Measurements from ENCODE around the gene NEDD4L. TPM values are rescaled to one million over a fixed set of nuclear protein-coding genes. Genes with fewer than 3 reads are reported as not detected.

NEDD4L gene
- total RNA-seq, 1 donor from 2014 or later, result 162 TPM

DNA sequence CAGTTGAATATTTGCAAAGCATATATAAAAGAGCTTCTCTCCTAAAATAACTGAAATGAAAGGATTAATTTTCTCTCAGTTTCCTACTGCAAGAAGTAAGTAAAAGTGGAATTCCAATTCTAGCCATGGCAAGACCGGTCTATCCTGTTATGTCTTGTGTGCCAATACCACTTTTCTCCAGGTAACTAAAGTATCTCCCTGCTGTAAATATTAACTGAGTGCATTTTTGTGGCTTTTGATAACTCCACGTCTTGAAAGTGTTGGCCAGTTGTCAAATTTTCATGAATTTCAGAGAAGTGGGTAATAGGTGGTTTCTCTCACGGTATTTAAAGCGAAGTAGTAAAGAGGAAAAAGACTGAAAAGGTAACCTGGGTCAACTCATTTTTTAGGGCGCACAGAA is 225.9 kb downstream of the NEDD4L start:
- TF ChIP-seq, protein P1, sequence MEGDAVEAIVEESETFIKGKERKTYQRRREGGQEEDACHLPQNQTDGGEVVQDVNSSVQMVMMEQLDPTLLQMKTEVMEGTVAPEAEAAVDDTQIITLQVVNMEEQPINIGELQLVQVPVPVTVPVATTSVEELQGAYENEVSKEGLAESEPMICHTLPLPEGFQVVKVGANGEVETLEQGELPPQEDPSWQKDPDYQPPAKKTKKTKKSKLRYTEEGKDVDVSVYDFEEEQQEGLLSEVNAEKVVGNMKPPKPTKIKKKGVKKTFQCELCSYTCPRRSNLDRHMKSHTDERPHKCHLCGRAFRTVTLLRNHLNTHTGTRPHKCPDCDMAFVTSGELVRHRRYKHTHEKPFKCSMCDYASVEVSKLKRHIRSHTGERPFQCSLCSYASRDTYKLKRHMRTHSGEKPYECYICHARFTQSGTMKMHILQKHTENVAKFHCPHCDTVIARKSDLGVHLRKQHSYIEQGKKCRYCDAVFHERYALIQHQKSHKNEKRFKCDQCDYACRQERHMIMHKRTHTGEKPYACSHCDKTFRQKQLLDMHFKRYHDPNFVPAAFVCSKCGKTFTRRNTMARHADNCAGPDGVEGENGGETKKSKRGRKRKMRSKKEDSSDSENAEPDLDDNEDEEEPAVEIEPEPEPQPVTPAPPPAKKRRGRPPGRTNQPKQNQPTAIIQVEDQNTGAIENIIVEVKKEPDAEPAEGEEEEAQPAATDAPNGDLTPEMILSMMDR (IDR thresholded peaks at IDR 0.05; ENCODE audit: unreplicated experiment), result no peak
- H3K4me3 Mint-ChIP-seq (ENCODE audit: low read depth), result no peak overlapping the region
- H3K9me3 Mint-ChIP-seq (ENCODE audit: low read depth), result no peaks in the 10 kb centered on the region
- DNase-seq (ENCODE audit: low spot score, unreplicated experiment), result no peak
- no peaks in the 10 kb centered on the region for H3K27me3 Mint-ChIP-seq
- no peak overlapping the region for H3K27ac Mint-ChIP-seq
- peaks cover 20% of the 10 kb centered on the region for H3K4me1 Mint-ChIP-seq (ENCODE audit: low read depth)
- peaks cover 9% of the 10 kb centered on the region for H3K36me3 Mint-ChIP-seq (ENCODE audit: insufficient read depth)

DNA sequence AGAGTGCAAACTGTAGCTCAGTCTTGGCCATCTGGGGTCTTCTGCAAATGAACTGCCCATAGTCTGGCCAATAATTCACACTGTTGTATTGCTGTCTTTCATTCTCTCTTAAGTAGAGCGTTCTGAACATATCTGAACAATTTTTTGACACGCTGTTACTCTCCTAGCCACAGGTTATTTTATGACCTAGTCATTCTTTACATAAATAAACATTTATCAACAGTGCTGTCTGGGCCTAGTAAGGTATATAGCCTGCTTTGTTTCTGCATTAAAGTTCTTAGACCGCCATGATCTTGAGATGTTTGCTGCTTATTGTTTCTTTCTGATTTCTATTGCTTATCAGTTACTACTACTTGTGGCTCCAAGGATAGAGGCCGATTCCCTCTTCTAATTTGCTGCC is 226.4 kb downstream of the NEDD4L start:
- no peak for DNase-seq (ENCODE audit: low spot score, unreplicated experiment)
- Mint-ChIP-seq H3K9me3 (ENCODE audit: low read depth) (no peaks in the 10 kb centered on the region), H3K4me1 (ENCODE audit: low read depth) (peaks cover 20% of the 10 kb centered on the region), H3K4me3 (ENCODE audit: low read depth) (no peak overlapping the region), H3K27me3 (no peaks in the 10 kb centered on the region), H3K27ac (no peak overlapping the region), H3K36me3 (ENCODE audit: insufficient read depth) (peaks cover 9% of the 10 kb centered on the region)
- TF ChIP-seq, protein P1 (IDR thresholded peaks at IDR 0.05; ENCODE audit: unreplicated experiment), result no peak

DNA sequence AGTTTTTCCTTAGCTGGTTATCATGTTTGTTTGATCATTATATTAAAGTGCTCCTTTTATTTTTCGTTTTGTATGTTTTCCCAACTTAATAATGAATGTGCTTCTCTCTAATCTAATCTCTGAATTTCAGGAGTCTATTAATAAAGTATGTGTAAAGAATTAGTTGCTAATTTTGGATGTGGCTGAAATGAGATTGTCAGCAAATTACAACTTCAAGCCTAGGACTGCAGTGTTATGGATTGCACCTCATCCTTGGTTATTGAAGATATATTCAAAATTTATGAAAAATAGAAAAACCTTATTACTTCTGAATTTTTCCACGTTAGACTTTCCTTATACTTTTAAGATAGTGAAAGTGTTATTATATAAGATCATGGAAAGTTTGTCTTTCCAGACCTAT is 227.7 kb downstream of the NEDD4L start:
- DNase-seq (ENCODE audit: low spot score, unreplicated experiment), result no peak
- H3K27me3 Mint-ChIP-seq, result no peaks in the 10 kb centered on the region
- H3K27ac Mint-ChIP-seq, result no peak overlapping the region
- H3K4me1 Mint-ChIP-seq (ENCODE audit: low read depth), result peaks cover 21% of the 10 kb centered on the region
- peaks cover 9% of the 10 kb centered on the region for H3K36me3 Mint-ChIP-seq (ENCODE audit: insufficient read depth)
- no peaks in the 10 kb centered on the region for H3K9me3 Mint-ChIP-seq (ENCODE audit: low read depth)
- TF ChIP-seq, protein P1 (IDR thresholded peaks at IDR 0.05; ENCODE audit: unreplicated experiment), result no peak
- H3K4me3 Mint-ChIP-seq (ENCODE audit: low read depth), result no peak overlapping the region

GRCh38 chr18:58272209-58272608 is 228.2 kb downstream of the NEDD4L start:
- H3K4me3 Mint-ChIP-seq (ENCODE audit: low read depth), result no peak overlapping the region

DNA sequence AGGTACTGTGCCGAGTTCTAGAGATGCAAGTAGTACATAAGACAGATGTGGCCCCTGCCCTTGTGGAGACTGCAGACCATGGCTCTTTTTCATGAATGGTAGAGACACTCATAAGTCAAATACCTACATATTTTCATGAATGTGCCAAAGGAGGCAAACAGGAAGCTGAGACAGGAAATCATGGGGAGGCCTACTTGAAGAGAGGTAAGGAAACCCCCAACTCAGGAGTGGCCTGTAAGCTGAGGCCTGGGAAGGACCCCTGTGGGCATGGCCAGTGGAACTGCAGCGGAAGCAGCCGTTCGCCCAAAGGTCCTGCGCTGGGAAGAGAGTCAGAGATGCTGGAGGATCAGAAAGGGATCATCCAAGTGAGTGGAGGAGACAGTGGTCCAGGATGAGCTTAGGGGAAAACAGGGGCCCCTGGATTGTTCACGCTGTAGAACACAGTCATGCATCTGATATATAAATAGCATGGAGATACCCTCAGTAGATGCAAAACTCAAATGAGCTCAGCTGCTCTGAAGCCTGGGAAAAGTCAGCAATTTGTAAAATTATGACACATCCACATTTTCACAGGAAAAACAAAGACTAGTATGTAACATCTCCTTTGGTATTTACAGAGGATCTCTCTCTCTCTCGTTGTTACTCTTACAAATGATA is 228.9 kb downstream of the NEDD4L start:
- Mint-ChIP-seq H3K27ac (no peak overlapping the region), H3K36me3 (ENCODE audit: insufficient read depth) (peaks cover 9% of the 10 kb centered on the region), H3K27me3 (no peaks in the 10 kb centered on the region), H3K4me3 (ENCODE audit: low read depth) (no peak overlapping the region), H3K4me1 (ENCODE audit: low read depth) (peaks cover 26% of the 10 kb centered on the region), H3K9me3 (ENCODE audit: low read depth) (no peaks in the 10 kb centered on the region)
- no peak for DNase-seq (ENCODE audit: low spot score, unreplicated experiment)
- TF ChIP-seq, protein P1 (IDR thresholded peaks at IDR 0.05; ENCODE audit: unreplicated experiment), result no peak

More at GRCh38 chr18:58272209-58272608, 228.2 kb downstream of the NEDD4L start:
- DNase-seq (ENCODE audit: low spot score, unreplicated experiment), result no peak
- TF ChIP-seq, protein P1 (IDR thresholded peaks at IDR 0.05; ENCODE audit: unreplicated experiment), result no peak
- Mint-ChIP-seq H3K36me3 (ENCODE audit: insufficient read depth) (peaks cover 9% of the 10 kb centered on the region), H3K4me1 (ENCODE audit: low read depth) (peaks cover 25% of the 10 kb centered on the region), H3K27me3 (no peaks in the 10 kb centered on the region), H3K9me3 (ENCODE audit: low read depth) (no peaks in the 10 kb centered on the region), H3K27ac (no peak overlapping the region)
